GM12873 (cell line): ENCODE data around the gene HPS3.

Experiments used
- CTCF ChIP-seq: IDR thresholded peaks from 2 replicates; pipeline ENCODE4 v1.5.1; 2012; ENCODE audit warnings: low read depth, mild to moderate bottlenecking, moderate library complexity, low read length, control low read depth; ENCODE audit not compliant: insufficient read depth; ENCODE audit errors: missing control alignments

Gene HPS3

GRCh38 chr3:149204390-149204991 lies 75.1 kb downstream of the HPS3 start:
- no peak for TF ChIP-seq CTCF

- TF ChIP-seq CTCF: no peak
These were observed 78.0 kb downstream of the HPS3 start for GRCh38 chr3:149207475-149207874.

GRCh38 chr3:149209431-149209830 lies 80.0 kb downstream of the HPS3 start:
- no peak for TF ChIP-seq CTCF

GRCh38 chr3:149212386-149212785 lies 82.9 kb downstream of the HPS3 start:
- no peak for TF ChIP-seq CTCF

GRCh38 chr3:149214702-149215101 lies 85.3 kb downstream of the HPS3 start:
- TF ChIP-seq CTCF: no peak

GRCh38 chr3:149215515-149215914 lies 86.1 kb downstream of the HPS3 start:
- TF ChIP-seq CTCF: no peak

GRCh38 chr3:149216193-149216869 lies 86.9 kb downstream of the HPS3 start:
- no peak for TF ChIP-seq CTCF
